Adrenal gland (tissue), 12 donors: ENCODE data around the gene NDUFB4. TPM values are rescaled to one million over a fixed set of nuclear protein-coding genes. Genes with fewer than 3 reads are reported as not detected.
A peak's percentile ranks its signal among the peaks of the same experiment; 100 is the strongest.

Experiments
- DNase-seq, 7 donors: peaks; one replicate each; pipeline ENCODE4 v3.0.0-alpha.2; 2019 to 2020
- H3K27ac ChIP-seq, 5 donors: fragments of 200-600 bp; sonication (generic) in 4 of 5; 1 replicate in 3 of 5; 2 replicates in 2 of 5; pipeline versions ENCODE4 v1.5.1 to v1.8.0; 2016 to 2020; ENCODE audit warnings: mild to moderate bottlenecking in 1 of 5
- H3K27me3 ChIP-seq: fragments of 200-600 bp; 2 replicates; pipeline ENCODE4 v1.8.0; 2021
- H3K36me3 ChIP-seq, 2 donors: fragments of 200-600 bp; replicated peaks in 1 of 2; 1 replicate in 1 of 2; 2 replicates in 1 of 2; pipeline versions ENCODE4 v1.5.1 to v1.8.0; 2018 to 2022
- H3K4me1 ChIP-seq, 2 donors: fragments of 200-600 bp; replicated peaks in 1 of 2; 1 replicate in 1 of 2; 2 replicates in 1 of 2; pipeline versions ENCODE4 v1.5.1 to v1.8.0; 2018 to 2021
- H3K4me3 ChIP-seq, 4 donors: fragments of 200-600 bp; sonication (generic) in 3 of 4; one replicate each; pipeline ENCODE4 v1.5.1; 2016 to 2018
- H3K9me3 ChIP-seq, 3 donors: fragments of 200-600 bp; sonication (generic) in 1 of 3; replicated peaks in 1 of 3; 1 replicate in 2 of 3; 2 replicates in 1 of 3; pipeline versions ENCODE4 v1.5.1 to v1.8.0; 2016 to 2021
- POLR2A ChIP-seq, 2 donors: fragments of 450-650 bp; IDR thresholded peaks; one replicate each; pipeline ENCODE4 v1.6.1; 2017; ENCODE audit warnings: antibody characterized with exemption in 2 of 2, mild to moderate bottlenecking in 2 of 2, moderate library complexity in 1 of 2
- WGBS, 4 donors: extraction: QIAGEN DNeasy Blood & Tissue Kit in 2 of 4; methylation state at CpG; one replicate each; pipeline versions ENCODE4 v1.1.5 to v1.1.7; 2013 to 2017; 5-methylcytosine and 5-hydroxymethylcytosine counted together
- intact Hi-C, 2 donors: fragments of 100-400 bp; cut with DNase I; formaldehyde crosslinking; loops; one replicate each; pipeline versions ENCODE4 v1.14.1 to v1.15.0; 2022 to 2023
- polyA plus RNA-seq, 3 donors: library from polyadenylated mRNA; stranded (reverse); fragments of 200-250 nt in 2 of 3; fragments of 350-450 nt in 1 of 3; fragmentation: Illumina TruSeq in 1 of 3; extraction: RNeasy Lipid Tissue Mini Kit (QIAGEN cat#74804) in 1 of 3; gene quantifications; one replicate each; pipeline ENCODE4 v1.2.3, GENCODE V29; 2013 to 2014
- total RNA-seq, 9 donors: library from RNA; depleted of rRNA in 4 of 9; stranded (reverse); fragments of >200 nt in 4 of 9; fragments of 120-200 nt in 1 of 9; fragmentation: NEBNext Ultra II Directional in 1 of 9; extraction: Animal tissue kit (Norgen Biotek cat#: 25700) in 1 of 9; gene quantifications; one replicate each; pipeline versions ENCODE4 v1.1.0 to v1.2.4, GENCODE V29; 2013 to 2023
- TF ChIP-seq, protein P1 (sequence below), 6 experiments: fragments of 450-650 bp in 4 of 6; fragments of 200-600 bp in 2 of 6; sonication (generic) in 1 of 6; IDR thresholded peaks; 1 replicate in 5 of 6; 2 replicates in 1 of 6; pipeline versions ENCODE4 v1.5.1 to v1.8.0; 2016 to 2021; ENCODE audit warnings: antibody characterized with exemption in 6 of 6, mild to moderate bottlenecking in 2 of 6, moderate library complexity in 1 of 6
- donor health status: healthy with polysubstance abuse.
- donor health status: Bipolar disorder and iron deficiency.
- donor health status: DM: yes; HTN: yes; CAD: no.
- donor health status: DM: no; HTN: no; CAD: no.
- donor health status: DM: no; HTN: no; CAD: no.
- donor health status: DM: yes; HTN: yes; CAD: no.

Gene NDUFB4
- total and polyA plus RNA-seq, 12 donors, result 141 to 905 (median 344) TPM

DNA sequence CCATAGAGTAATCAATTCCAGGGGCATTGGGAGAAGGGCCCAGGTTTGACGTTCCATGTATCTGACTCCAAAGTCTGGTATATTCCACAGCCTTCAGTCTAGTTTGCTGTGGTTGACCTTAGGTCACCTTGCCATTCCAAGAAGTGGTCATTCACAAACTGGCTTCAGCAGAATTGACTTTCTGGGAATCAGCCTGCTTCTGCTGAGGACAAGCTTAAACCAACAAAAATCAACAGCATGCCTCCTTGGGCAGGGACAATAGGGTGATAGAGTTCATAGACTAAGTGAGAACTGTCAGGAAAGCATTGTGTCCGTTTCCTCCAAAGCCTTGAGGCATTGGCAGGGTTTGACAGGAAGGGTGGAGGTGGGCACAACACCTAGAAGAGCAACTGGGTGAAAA lies 24.1 kb upstream of the NDUFB4 start:
- DNase-seq, result no peak
- TF ChIP-seq, protein P1, sequence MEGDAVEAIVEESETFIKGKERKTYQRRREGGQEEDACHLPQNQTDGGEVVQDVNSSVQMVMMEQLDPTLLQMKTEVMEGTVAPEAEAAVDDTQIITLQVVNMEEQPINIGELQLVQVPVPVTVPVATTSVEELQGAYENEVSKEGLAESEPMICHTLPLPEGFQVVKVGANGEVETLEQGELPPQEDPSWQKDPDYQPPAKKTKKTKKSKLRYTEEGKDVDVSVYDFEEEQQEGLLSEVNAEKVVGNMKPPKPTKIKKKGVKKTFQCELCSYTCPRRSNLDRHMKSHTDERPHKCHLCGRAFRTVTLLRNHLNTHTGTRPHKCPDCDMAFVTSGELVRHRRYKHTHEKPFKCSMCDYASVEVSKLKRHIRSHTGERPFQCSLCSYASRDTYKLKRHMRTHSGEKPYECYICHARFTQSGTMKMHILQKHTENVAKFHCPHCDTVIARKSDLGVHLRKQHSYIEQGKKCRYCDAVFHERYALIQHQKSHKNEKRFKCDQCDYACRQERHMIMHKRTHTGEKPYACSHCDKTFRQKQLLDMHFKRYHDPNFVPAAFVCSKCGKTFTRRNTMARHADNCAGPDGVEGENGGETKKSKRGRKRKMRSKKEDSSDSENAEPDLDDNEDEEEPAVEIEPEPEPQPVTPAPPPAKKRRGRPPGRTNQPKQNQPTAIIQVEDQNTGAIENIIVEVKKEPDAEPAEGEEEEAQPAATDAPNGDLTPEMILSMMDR (IDR thresholded peaks at IDR 0.05), result no peak
- TF ChIP-seq POLR2A (IDR thresholded peaks at IDR 0.05), result no peak
- H3K36me3 ChIP-seq, result no peaks in the 10 kb centered on the region
- H3K4me3 ChIP-seq, result no peak overlapping the region
- WGBS, 4 donors, result 74 to 88% (median 84%) methylated on average over 2 of the region's 2 CpGs
- H3K4me1 ChIP-seq, result peaks cover 15 to 21% of the 10 kb centered on the region in 2 donors
- intact Hi-C loops, result no loop called here
- no peaks in the 10 kb centered on the region for H3K27me3 ChIP-seq
- no peaks in the 10 kb centered on the region for H3K9me3 ChIP-seq
- no peak overlapping the region for H3K27ac ChIP-seq

DNA sequence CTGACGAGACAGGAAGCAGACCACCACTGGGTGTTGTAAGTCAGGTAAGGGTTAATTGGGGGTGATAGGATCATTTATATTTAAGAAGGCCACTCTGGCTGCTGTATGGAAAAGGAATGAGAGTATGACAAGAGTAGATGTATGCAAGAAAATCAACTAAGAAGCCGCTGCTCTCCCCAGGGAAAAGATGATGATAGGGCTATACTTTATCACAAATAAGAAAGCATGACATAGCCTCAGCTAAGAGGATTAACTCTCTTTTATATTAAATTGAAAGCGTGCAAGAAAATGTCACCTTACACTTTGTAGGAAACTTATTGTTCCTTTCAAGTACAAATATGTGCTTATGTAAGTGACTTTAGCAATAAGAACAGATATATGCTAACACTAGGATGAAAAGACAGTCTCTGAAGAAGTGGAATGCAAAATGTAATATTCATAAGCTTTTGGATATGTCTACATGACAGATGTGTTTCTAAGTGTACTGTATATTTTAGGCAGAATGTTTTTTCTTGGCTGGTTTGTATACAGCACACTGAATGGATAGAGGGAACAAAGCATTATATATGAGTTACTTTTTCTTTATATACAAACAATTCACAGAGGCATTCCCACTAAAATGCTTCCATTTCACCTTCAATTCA lies 8.7 kb upstream of the NDUFB4 start:
- 84 to 88% (median 87%) methylated on average over 3 of the region's 3 CpGs for WGBS, 4 donors
- intact Hi-C loops, result no loop called here
- TF ChIP-seq, protein P1 (IDR thresholded peaks at IDR 0.05), result no peak
- no peak for TF ChIP-seq POLR2A (IDR thresholded peaks at IDR 0.05)

DNA sequence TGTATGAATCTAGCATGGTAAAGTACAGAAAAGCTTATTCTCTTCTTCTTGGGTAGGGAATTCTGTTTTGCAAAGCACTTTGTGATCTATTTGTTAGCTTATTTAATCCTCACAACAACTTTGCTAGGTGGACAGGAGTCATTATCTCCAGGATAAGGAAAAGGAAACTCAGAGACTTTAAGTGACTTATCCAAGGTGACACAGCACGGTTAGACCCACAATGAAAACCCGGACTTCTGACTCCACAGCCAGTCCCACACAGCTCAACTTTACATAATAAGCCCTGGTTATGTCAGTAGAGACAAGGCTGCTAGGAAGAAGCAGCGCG lies 384 bp upstream of the NDUFB4 start:
- H3K36me3 ChIP-seq, result peaks cover 0 to 12% of the 10 kb centered on the region in 2 donors
- no peaks in the 10 kb centered on the region for H3K27me3 ChIP-seq
- H3K4me3 ChIP-seq, result peak overlapping the region in 2 of 4 donors; percentile 50 to 84
- intact Hi-C loops, result no loop called here
- TF ChIP-seq POLR2A (IDR thresholded peaks at IDR 0.05), result no peak
- TF ChIP-seq, protein P1 (IDR thresholded peaks at IDR 0.05), result no peak
- no peaks in the 10 kb centered on the region for H3K9me3 ChIP-seq
- no peak for DNase-seq
- WGBS, 4 donors, result 0 to 8% (median 1%) methylated on average over 4 of the region's 4 CpGs
- H3K27ac ChIP-seq, result peak overlapping the region in 3 of 5 donors; percentile 92 to 96 (median 96)
- peaks cover 27 to 46% of the 10 kb centered on the region in 2 donors for H3K4me1 ChIP-seq

More for the DNA sequence above, 8.7 kb upstream of the NDUFB4 start:
- Histone ChIP-seq H3K9me3 (no peaks in the 10 kb centered on the region), H3K4me1 (no peaks in the 10 kb centered on the region), H3K4me3 (no peak overlapping the region), H3K27ac (no peak overlapping the region), H3K36me3 (no peaks in the 10 kb centered on the region), H3K27me3 (no peaks in the 10 kb centered on the region)
- DNase-seq, result no peak

DNA sequence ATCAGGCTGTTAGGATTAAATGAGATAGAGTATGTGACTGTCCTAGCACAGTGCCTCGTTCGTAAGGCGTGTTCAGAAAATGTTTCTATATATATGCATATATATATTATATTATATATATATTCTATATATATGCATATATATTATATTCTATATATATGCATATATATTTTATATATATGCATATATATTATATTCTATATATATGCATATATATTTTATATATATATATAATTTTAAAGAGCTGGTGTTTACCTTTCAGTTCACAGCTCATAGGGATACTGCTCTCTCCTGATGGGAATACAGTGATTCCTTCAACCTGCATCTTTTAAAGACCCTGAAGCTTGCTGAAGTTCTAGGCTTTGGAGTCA lies 702 bp downstream of the NDUFB4 start:
- DNase-seq, result no peak
- peak overlapping the region; percentile 89 to 96 (median 92) for H3K27ac ChIP-seq

More for the DNA sequence above, 702 bp downstream of the NDUFB4 start:
- 14 to 31% (median 25%) methylated on average over 3 of the region's 3 CpGs for WGBS, 4 donors
- peak overlapping the region; percentile 35 to 84 (median 58) for H3K4me3 ChIP-seq
- no peaks in the 10 kb centered on the region for H3K27me3 ChIP-seq
- TF ChIP-seq, protein P1 (IDR thresholded peaks at IDR 0.05), result no peak
- no peak for TF ChIP-seq POLR2A (IDR thresholded peaks at IDR 0.05)
- peaks cover 27 to 51% of the 10 kb centered on the region in 2 donors for H3K4me1 ChIP-seq
- peaks cover 0 to 23% of the 10 kb centered on the region in 2 donors for H3K36me3 ChIP-seq
- intact Hi-C loops, result no loop called here
- H3K9me3 ChIP-seq, result no peaks in the 10 kb centered on the region
